HEK293 (cell line): ENCODE measurements around the gene CDKAL1.
A peak's percentile ranks its signal among the peaks of the same experiment; 100 is the strongest.

Source experiments
- CTCF ChIA-PET: fragments of 350-600 bp; formaldehyde crosslinking; extraction: SDS; loops from one replicate; lab custom pipeline; 2021; ENCODE audit warnings: antibody characterized with exemption; lab: Yijun Ruan, JAX
- POLR2A ChIA-PET: fragments of 300-600 bp; formaldehyde crosslinking; extraction: SDS; loops from one replicate; lab custom pipeline; 2020; ENCODE audit warnings: antibody characterized with exemption, inconsistent platforms; lab: Yijun Ruan, JAX
- H3K27ac ChIP-seq: fragments of 200-500 bp; sonication (Bioruptor generic); 2 replicates; pipeline ENCODE4 v1.5.1; 2014; ENCODE audit warnings: low read depth, low read length, control low read depth, inconsistent platforms; ENCODE audit errors: extremely low read depth
- H3K36me3 ChIP-seq, 2 experiments: fragments of 200-500 bp in 1 of 2; sonication (Bioruptor generic) in 1 of 2; 1 replicate in 1 of 2; 2 replicates in 1 of 2; pipeline ENCODE4 v1.5.1; 2014 to 2017; ENCODE audit warnings: inconsistent platforms in 2 of 2, low read length in 2 of 2; ENCODE audit not compliant: control insufficient read depth in 2 of 2, insufficient read depth in 1 of 2
- H3K4me1 ChIP-seq: fragments of 200-500 bp; sonication (Bioruptor generic); 2 replicates; pipeline ENCODE4 v1.5.1; 2014; ENCODE audit warnings: mild to moderate bottlenecking, low read length, inconsistent platforms; ENCODE audit not compliant: control insufficient read depth, insufficient read depth
- H3K4me3 ChIP-seq: 2 replicates; pipeline ENCODE4 v1.5.1; 2011; ENCODE audit warnings: low read depth, mild to moderate bottlenecking, control low read depth, low read length, moderate library complexity
- H3K9me3 ChIP-seq: fragments of 200-500 bp; sonication (Bioruptor generic); 2 replicates; pipeline ENCODE4 v1.5.1; 2014; ENCODE audit warnings: low read depth, low read length, inconsistent platforms; ENCODE audit not compliant: control insufficient read depth, insufficient read depth
- ATF2 ChIP-seq: fragments of 450-650 bp; formaldehyde crosslinking; IDR thresholded peaks from 2 replicates; pipeline ENCODE4 v1.5.1; 2016; ENCODE audit warnings: missing biosample characterization, missing genetic modification characterization, low read depth
- FEZF1 ChIP-seq: fragments of 450-650 bp; formaldehyde crosslinking; IDR thresholded peaks from 2 replicates; pipeline ENCODE4 v1.5.1; 2016; ENCODE audit warnings: missing biosample characterization, missing genetic modification characterization
- GLI4 ChIP-seq: fragments of 450-650 bp; formaldehyde crosslinking; IDR thresholded peaks from 2 replicates; pipeline ENCODE4 v1.5.1; 2016; ENCODE audit warnings: missing biosample characterization, missing genetic modification characterization
- KLF7 ChIP-seq: fragments of 450-650 bp; formaldehyde crosslinking; IDR thresholded peaks from 2 replicates; pipeline ENCODE4 v1.5.1; 2016; ENCODE audit warnings: missing biosample characterization, missing genetic modification characterization, borderline replicate concordance
- OSR2 ChIP-seq: fragments of 450-650 bp; formaldehyde crosslinking; IDR thresholded peaks from 2 replicates; pipeline ENCODE4 v1.5.1; 2016; ENCODE audit warnings: missing biosample characterization, missing genetic modification characterization
- TRIM28 ChIP-seq: IDR thresholded peaks from 2 replicates; pipeline ENCODE4 v1.6.1; 2011; ENCODE audit warnings: low read length, control low read depth, borderline replicate concordance
- YY1 ChIP-seq: fragments of 450-650 bp; formaldehyde crosslinking; IDR thresholded peaks from 2 replicates; pipeline ENCODE4 v1.5.1; 2018; ENCODE audit warnings: missing biosample characterization, missing genetic modification characterization
- ZBTB17 ChIP-seq: fragments of 450-650 bp; formaldehyde crosslinking; IDR thresholded peaks from 2 replicates; pipeline ENCODE4 v1.5.1; 2016; ENCODE audit warnings: missing biosample characterization, missing genetic modification characterization
- ZBTB49 ChIP-seq: fragments of 450-650 bp; formaldehyde crosslinking; IDR thresholded peaks from 2 replicates; pipeline ENCODE4 v1.5.1; 2016; ENCODE audit warnings: missing biosample characterization, missing genetic modification characterization, low read depth
- ZFP3 ChIP-seq: fragments of 450-650 bp; formaldehyde crosslinking; IDR thresholded peaks from 2 replicates; pipeline ENCODE4 v1.5.1; 2016; ENCODE audit warnings: low read depth, missing biosample characterization, missing genetic modification characterization
- ZNF169 ChIP-seq: fragments of 450-650 bp; formaldehyde crosslinking; IDR thresholded peaks from 2 replicates; pipeline ENCODE4 v1.5.1; 2016; ENCODE audit warnings: missing biosample characterization, missing genetic modification characterization
- ZNF239 ChIP-seq: fragments of 450-650 bp; formaldehyde crosslinking; IDR thresholded peaks from 2 replicates; pipeline ENCODE4 v1.5.1; 2016; ENCODE audit warnings: missing biosample characterization, missing genetic modification characterization
- ZNF24 ChIP-seq: fragments of 450-650 bp; formaldehyde crosslinking; IDR thresholded peaks from 2 replicates; pipeline ENCODE4 v1.5.1; 2016; ENCODE audit warnings: missing biosample characterization, missing genetic modification characterization
- ZNF26 ChIP-seq: fragments of 450-650 bp; formaldehyde crosslinking; IDR thresholded peaks from 2 replicates; pipeline ENCODE4 v1.5.1; 2016; ENCODE audit warnings: missing biosample characterization, missing genetic modification characterization
- ZNF366 ChIP-seq: fragments of 450-650 bp; formaldehyde crosslinking; conservative IDR thresholded peaks from 2 replicates; pipeline ENCODE4 v1.5.1; 2016; ENCODE audit warnings: missing biosample characterization, missing genetic modification characterization
- ZNF433 ChIP-seq: fragments of 450-650 bp; formaldehyde crosslinking; IDR thresholded peaks from 2 replicates; pipeline ENCODE4 v1.5.1; 2016; ENCODE audit warnings: missing biosample characterization, missing genetic modification characterization, low read depth
- ZNF530 ChIP-seq: fragments of 450-650 bp; formaldehyde crosslinking; IDR thresholded peaks from 2 replicates; pipeline ENCODE4 v1.5.1; 2016; ENCODE audit warnings: low read depth, missing biosample characterization, missing genetic modification characterization
- ZNF561 ChIP-seq: fragments of 450-650 bp; IDR thresholded peaks from 2 replicates; pipeline ENCODE4 v1.5.1; 2018; ENCODE audit warnings: missing biosample characterization, missing genetic modification characterization, borderline replicate concordance
- ZNF571 ChIP-seq: fragments of 450-650 bp; formaldehyde crosslinking; IDR thresholded peaks from 2 replicates; pipeline ENCODE4 v1.5.0; 2017; ENCODE audit warnings: missing biosample characterization, missing genetic modification characterization
- ZNF768 ChIP-seq: fragments of 450-650 bp; formaldehyde crosslinking; IDR thresholded peaks from 2 replicates; pipeline ENCODE4 v1.5.1; 2018; ENCODE audit warnings: missing biosample characterization, mild to moderate bottlenecking, missing genetic modification characterization
- ZXDB ChIP-seq: fragments of 450-650 bp; formaldehyde crosslinking; IDR thresholded peaks from 2 replicates; pipeline ENCODE4 v1.5.1; 2016; ENCODE audit warnings: missing biosample characterization, missing genetic modification characterization
- TF ChIP-seq, protein P1 (sequence below): fragments of 450-650 bp; IDR thresholded peaks from 2 replicates; pipeline ENCODE4 v1.5.1; 2018; ENCODE audit warnings: missing biosample characterization, mild to moderate bottlenecking, missing genetic modification characterization
- TF ChIP-seq, protein P2 (sequence below): fragments of 450-650 bp; formaldehyde crosslinking; IDR thresholded peaks from 2 replicates; pipeline ENCODE4 v1.5.1; 2016; ENCODE audit warnings: missing biosample characterization, missing genetic modification characterization, borderline replicate concordance
- TF ChIP-seq, protein P3 (sequence below): fragments of 450-650 bp; formaldehyde crosslinking; IDR thresholded peaks from 2 replicates; pipeline ENCODE4 v1.5.1; 2016; ENCODE audit warnings: missing biosample characterization, missing genetic modification characterization

The CDKAL1 gene

GRCh38 chr6:21039926-21040325, 505.7 kb downstream of the CDKAL1 start (continued):
- TF ChIP-seq ZNF530 (tag by site-specific recombination) = no peak
- TF ChIP-seq ZFP3 = no peak
- no peak for TF ChIP-seq ZNF239 (tag by site-specific recombination)
- no peak for TF ChIP-seq ZNF366 (tag by site-specific recombination)

DNA sequence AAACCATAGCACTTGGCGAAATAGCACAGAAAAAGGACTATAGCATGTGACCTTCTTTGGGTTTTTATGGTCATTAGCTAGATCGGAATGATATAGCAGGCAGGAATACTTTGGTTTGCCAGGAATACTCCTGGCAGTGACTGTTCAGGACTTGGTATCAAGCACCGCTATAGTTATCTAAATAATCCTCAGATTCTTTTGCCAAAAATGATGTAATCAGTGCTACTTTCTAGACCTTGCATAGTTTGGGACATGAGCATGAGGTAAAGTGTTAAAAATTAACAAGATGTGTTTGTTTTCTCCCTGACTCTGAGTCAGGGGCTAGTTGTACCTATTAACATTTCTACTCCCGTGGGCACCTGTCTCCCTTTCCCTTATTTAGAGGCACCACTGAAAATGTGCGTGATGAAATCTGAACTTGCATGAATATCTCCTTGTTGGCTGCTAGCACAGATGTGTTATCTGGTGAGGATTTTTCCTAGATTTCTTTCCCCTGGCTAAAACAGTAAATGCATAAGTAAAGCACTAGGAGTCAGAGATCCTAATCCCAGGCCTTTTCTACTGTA, 511.0 kb downstream of the CDKAL1 start:
- H3K27ac ChIP-seq = no peak overlapping the region
- H3K36me3 ChIP-seq = no peaks in the 10 kb centered on the region
- no peak overlapping the region for H3K4me3 ChIP-seq
- POLR2A ChIA-PET = no interaction called here
- H3K9me3 ChIP-seq = no peaks in the 10 kb centered on the region
- H3K4me1 ChIP-seq = no peaks in the 10 kb centered on the region; the same call in 1 of the 2 replicates
- CTCF ChIA-PET = interaction anchor here (0.6 kb wide), 1 partner anchor 85 kb away, joined by 3 read pairs; no protein-coding TSS in a partner anchor
- no peak for TF ChIP-seq ZNF571
- TF ChIP-seq ZNF24 (tag by site-specific recombination) = no peak
- TF ChIP-seq ZXDB (tag by site-specific recombination) = 0 out of 2 replicates have a peak, but pooled peaks have one; percentile 14
- TF ChIP-seq ZBTB17 (tag by site-specific recombination) = no peak
- TF ChIP-seq ZBTB49 (tag by site-specific recombination) = no peak
- TF ChIP-seq, protein P1, sequence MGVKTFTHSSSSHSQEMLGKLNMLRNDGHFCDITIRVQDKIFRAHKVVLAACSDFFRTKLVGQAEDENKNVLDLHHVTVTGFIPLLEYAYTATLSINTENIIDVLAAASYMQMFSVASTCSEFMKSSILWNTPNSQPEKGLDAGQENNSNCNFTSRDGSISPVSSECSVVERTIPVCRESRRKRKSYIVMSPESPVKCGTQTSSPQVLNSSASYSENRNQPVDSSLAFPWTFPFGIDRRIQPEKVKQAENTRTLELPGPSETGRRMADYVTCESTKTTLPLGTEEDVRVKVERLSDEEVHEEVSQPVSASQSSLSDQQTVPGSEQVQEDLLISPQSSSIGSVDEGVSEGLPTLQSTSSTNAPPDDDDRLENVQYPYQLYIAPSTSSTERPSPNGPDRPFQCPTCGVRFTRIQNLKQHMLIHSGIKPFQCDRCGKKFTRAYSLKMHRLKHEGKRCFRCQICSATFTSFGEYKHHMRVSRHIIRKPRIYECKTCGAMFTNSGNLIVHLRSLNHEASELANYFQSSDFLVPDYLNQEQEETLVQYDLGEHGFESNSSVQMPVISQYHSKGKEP = no peak
- no peak for TF ChIP-seq KLF7
- no peak for TF ChIP-seq ZNF26 (tag by site-specific recombination)
- TF ChIP-seq YY1 (tag by site-specific recombination) = no peak
- TF ChIP-seq ZNF433 (tag by site-specific recombination) = no peak
- TF ChIP-seq ZNF768 (tag by site-specific recombination) = no peak
- TF ChIP-seq GLI4 (tag by site-specific recombination) = no peak
- TF ChIP-seq, protein P2, sequence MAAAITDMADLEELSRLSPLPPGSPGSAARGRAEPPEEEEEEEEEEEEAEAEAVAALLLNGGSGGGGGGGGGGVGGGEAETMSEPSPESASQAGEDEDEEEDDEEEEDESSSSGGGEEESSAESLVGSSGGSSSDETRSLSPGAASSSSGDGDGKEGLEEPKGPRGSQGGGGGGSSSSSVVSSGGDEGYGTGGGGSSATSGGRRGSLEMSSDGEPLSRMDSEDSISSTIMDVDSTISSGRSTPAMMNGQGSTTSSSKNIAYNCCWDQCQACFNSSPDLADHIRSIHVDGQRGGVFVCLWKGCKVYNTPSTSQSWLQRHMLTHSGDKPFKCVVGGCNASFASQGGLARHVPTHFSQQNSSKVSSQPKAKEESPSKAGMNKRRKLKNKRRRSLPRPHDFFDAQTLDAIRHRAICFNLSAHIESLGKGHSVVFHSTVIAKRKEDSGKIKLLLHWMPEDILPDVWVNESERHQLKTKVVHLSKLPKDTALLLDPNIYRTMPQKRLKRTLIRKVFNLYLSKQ (tag by site-specific recombination) = no peak
- no peak for TF ChIP-seq OSR2
- TF ChIP-seq ATF2 (tag by site-specific recombination) = peak; percentile 45; the same call in 1 of the 2 replicates
- TF ChIP-seq FEZF1 (tag by site-specific recombination) = peak; percentile 22; the same call in 1 of the 2 replicates
- TF ChIP-seq ZNF169 (tag by site-specific recombination) = no peak
- TF ChIP-seq TRIM28 = no peak
- TF ChIP-seq, protein P3, sequence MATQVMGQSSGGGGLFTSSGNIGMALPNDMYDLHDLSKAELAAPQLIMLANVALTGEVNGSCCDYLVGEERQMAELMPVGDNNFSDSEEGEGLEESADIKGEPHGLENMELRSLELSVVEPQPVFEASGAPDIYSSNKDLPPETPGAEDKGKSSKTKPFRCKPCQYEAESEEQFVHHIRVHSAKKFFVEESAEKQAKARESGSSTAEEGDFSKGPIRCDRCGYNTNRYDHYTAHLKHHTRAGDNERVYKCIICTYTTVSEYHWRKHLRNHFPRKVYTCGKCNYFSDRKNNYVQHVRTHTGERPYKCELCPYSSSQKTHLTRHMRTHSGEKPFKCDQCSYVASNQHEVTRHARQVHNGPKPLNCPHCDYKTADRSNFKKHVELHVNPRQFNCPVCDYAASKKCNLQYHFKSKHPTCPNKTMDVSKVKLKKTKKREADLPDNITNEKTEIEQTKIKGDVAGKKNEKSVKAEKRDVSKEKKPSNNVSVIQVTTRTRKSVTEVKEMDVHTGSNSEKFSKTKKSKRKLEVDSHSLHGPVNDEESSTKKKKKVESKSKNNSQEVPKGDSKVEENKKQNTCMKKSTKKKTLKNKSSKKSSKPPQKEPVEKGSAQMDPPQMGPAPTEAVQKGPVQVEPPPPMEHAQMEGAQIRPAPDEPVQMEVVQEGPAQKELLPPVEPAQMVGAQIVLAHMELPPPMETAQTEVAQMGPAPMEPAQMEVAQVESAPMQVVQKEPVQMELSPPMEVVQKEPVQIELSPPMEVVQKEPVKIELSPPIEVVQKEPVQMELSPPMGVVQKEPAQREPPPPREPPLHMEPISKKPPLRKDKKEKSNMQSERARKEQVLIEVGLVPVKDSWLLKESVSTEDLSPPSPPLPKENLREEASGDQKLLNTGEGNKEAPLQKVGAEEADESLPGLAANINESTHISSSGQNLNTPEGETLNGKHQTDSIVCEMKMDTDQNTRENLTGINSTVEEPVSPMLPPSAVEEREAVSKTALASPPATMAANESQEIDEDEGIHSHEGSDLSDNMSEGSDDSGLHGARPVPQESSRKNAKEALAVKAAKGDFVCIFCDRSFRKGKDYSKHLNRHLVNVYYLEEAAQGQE = no peak
- TF ChIP-seq ZNF561 (tag by site-specific recombination) = no peak
